GM23338 (cell line): ENCODE results near the gene LPO.

ENCODE experiments used
- CREB1 ChIP-seq: fragments of 250-450 bp; sonication (Bioruptor Pico); IDR thresholded peaks from 2 replicates; pipeline ENCODE4 v1.5.0; 2020; ENCODE audit warnings: low read depth, mild to moderate bottlenecking, moderate library complexity
- CTCF ChIP-seq, 2 experiments: fragments of 200-600 bp in 1 of 2; sonication (generic) in 1 of 2; conservative IDR thresholded peaks; 2 replicates each; pipeline versions ENCODE4 v1.5.1 to v1.6.1; 2016 to 2017; ENCODE audit warnings: antibody characterized with exemption in 2 of 2, low read depth in 2 of 2, mild to moderate bottlenecking in 2 of 2, moderate library complexity in 1 of 2
- ETS1 ChIP-seq: IDR thresholded peaks from 2 replicates; pipeline ENCODE4 v1.6.1; 2016; ENCODE audit warnings: antibody characterized with exemption
- EZH2 ChIP-seq: fragments of 200-600 bp; sonication (generic); IDR thresholded peaks from one replicate; pipeline ENCODE4 v1.8.0; 2017; ENCODE audit warnings: antibody characterized with exemption, mild to moderate bottlenecking, low read depth; ENCODE audit not compliant: unreplicated experiment
- EZH2phosphoT487 ChIP-seq: fragments of 200-600 bp; sonication (generic); IDR thresholded peaks from one replicate; pipeline ENCODE4 v1.8.1; 2018; ENCODE audit warnings: antibody characterized with exemption; ENCODE audit not compliant: unreplicated experiment
- JUNB ChIP-seq: IDR thresholded peaks from one replicate; pipeline ENCODE4 v1.6.1; 2016; ENCODE audit warnings: antibody characterized with exemption; ENCODE audit not compliant: unreplicated experiment
- NANOG ChIP-seq: IDR thresholded peaks from 2 replicates; pipeline ENCODE4 v1.6.1; 2016; ENCODE audit warnings: antibody characterized with exemption, borderline replicate concordance
- POLR2AphosphoS5 ChIP-seq: IDR thresholded peaks from 2 replicates; pipeline ENCODE4 v1.6.1; 2016; ENCODE audit warnings: antibody characterized with exemption, low read depth
- REST ChIP-seq: IDR thresholded peaks from one replicate; pipeline ENCODE4 v1.6.1; 2018; ENCODE audit warnings: antibody characterized with exemption; ENCODE audit not compliant: unreplicated experiment
- STAT1 ChIP-seq: IDR thresholded peaks from one replicate; pipeline ENCODE4 v1.6.1; 2016; ENCODE audit warnings: antibody characterized with exemption; ENCODE audit not compliant: unreplicated experiment
- ZNF114 ChIP-seq: fragments of 250-450 bp; sonication (Bioruptor Pico); IDR thresholded peaks from 2 replicates; pipeline ENCODE4 v1.5.0; 2020; ENCODE audit warnings: mild to moderate bottlenecking, moderate library complexity
- ZNF331 ChIP-seq: fragments of 250-450 bp; sonication (Bioruptor Pico); IDR thresholded peaks from 2 replicates; pipeline ENCODE4 v1.5.0; 2020; ENCODE audit warnings: low read depth, mild to moderate bottlenecking, moderate library complexity

GRCh38 chr17:58269557-58270291, 31.3 kb downstream of the LPO start:
- TF ChIP-seq CTCF (conservative IDR thresholded peaks at IDR 0.05; ENCODE audit: low read depth in 2 of 2) (no peak), EZH2phosphoT487 (no peak), EZH2 (no peak), REST (no peak), POLR2AphosphoS5 (no peak), STAT1 (no peak), CREB1 (CRISPR knock-in tag) (no peak), ETS1 (no peak), JUNB (no peak), ZNF331 (CRISPR knock-in tag) (no peak), ZNF114 (no peak), NANOG (no peak)
